HepG2 (cell line): ENCODE measurements around the gene CACNA1I. TPM values are rescaled to one million over a fixed set of nuclear protein-coding genes. Genes with fewer than 3 reads are reported as not detected.
A peak's percentile ranks its signal among the peaks of the same experiment; 100 is the strongest.

Source experiments
- ESRRA ChIP-seq: sonication (generic); formaldehyde crosslinking; IDR thresholded peaks from 2 replicates; pipeline ENCODE4 v1.5.1; 2020; ENCODE audit warnings: mild to moderate bottlenecking, low read depth, missing genetic modification reagents
- FOXK2 ChIP-seq: fragments of 450-650 bp; IDR thresholded peaks from 2 replicates; pipeline ENCODE4 v1.6.1; 2016
- HDAC1 ChIP-seq: sonication (generic); formaldehyde crosslinking; IDR thresholded peaks from 2 replicates; pipeline ENCODE4 v1.5.1; 2020; ENCODE audit warnings: mild to moderate bottlenecking, missing genetic modification reagents
- JARID2 ChIP-seq: sonication (generic); formaldehyde crosslinking; IDR thresholded peaks from 2 replicates; pipeline ENCODE4 v1.8.1; 2023; ENCODE audit warnings: missing genetic modification reagents, inconsistent platforms; ENCODE audit not compliant: insufficient replicate concordance
- MTF1 ChIP-seq: sonication (generic); formaldehyde crosslinking; IDR thresholded peaks from 2 replicates; pipeline ENCODE4 v1.5.0; 2020; ENCODE audit warnings: missing genetic modification reagents
- SPEN ChIP-seq: sonication (generic); formaldehyde crosslinking; IDR thresholded peaks from 2 replicates; pipeline ENCODE4 v1.5.1; 2020; ENCODE audit warnings: low read depth, mild to moderate bottlenecking, missing genetic modification reagents
- ZNF142 ChIP-seq: sonication (generic); formaldehyde crosslinking; IDR thresholded peaks from 2 replicates; pipeline ENCODE4 v1.4.0; 2020; ENCODE audit warnings: missing genetic modification reagents
- ZNF224 ChIP-seq: sonication (generic); formaldehyde crosslinking; IDR thresholded peaks from 2 replicates; pipeline ENCODE4 v1.5.0; 2020; ENCODE audit warnings: mild to moderate bottlenecking, missing genetic modification reagents
- ZNF253 ChIP-seq: sonication (generic); formaldehyde crosslinking; IDR thresholded peaks from 2 replicates; pipeline ENCODE4 v1.8.0; 2022; ENCODE audit warnings: mild to moderate bottlenecking, missing genetic modification reagents, borderline replicate concordance
- ZNF331 ChIP-seq: sonication (generic); formaldehyde crosslinking; IDR thresholded peaks from 2 replicates; pipeline ENCODE4 v1.4.0; 2020; ENCODE audit warnings: missing genetic modification reagents
- ZNF354B ChIP-seq: sonication (generic); formaldehyde crosslinking; IDR thresholded peaks from 2 replicates; pipeline ENCODE4 v1.8.0; 2022; ENCODE audit warnings: mild to moderate bottlenecking, missing genetic modification reagents
- ZNF446 ChIP-seq: sonication (generic); formaldehyde crosslinking; IDR thresholded peaks from 2 replicates; pipeline ENCODE4 v1.5.0; 2020; ENCODE audit warnings: mild to moderate bottlenecking, missing genetic modification reagents
- ZNF652 ChIP-seq: IDR thresholded peaks from 2 replicates; pipeline ENCODE4 v1.6.1; 2016; ENCODE audit warnings: low read depth, borderline replicate concordance
- ZNF720 ChIP-seq: sonication (generic); formaldehyde crosslinking; IDR thresholded peaks from 2 replicates; pipeline ENCODE4 v1.4.0; 2020; ENCODE audit warnings: missing genetic modification reagents
- ZNF746 ChIP-seq: sonication (generic); formaldehyde crosslinking; IDR thresholded peaks from 2 replicates; pipeline ENCODE4 v1.8.0; 2022; ENCODE audit warnings: mild to moderate bottlenecking, missing genetic modification reagents
- ZNF782 ChIP-seq: sonication (generic); formaldehyde crosslinking; IDR thresholded peaks from 2 replicates; pipeline ENCODE4 v1.4.0; 2020; ENCODE audit warnings: missing genetic modification reagents, mild to moderate bottlenecking, borderline replicate concordance
- polyA plus RNA-seq, 8 experiments: library from polyadenylated mRNA; depleted of rRNA in 3 of 8; stranded (reverse) in 7 of 8; unstranded in 1 of 8; fragments of >200 nt; fragmentation: Illumina TruSeq in 4 of 8; extraction: Trizol in 4 of 8; gene quantifications; 2 replicates each; pipeline versions ENCODE4 v1.2.1 to v1.2.3, GENCODE V29; 2011 to 2016; ENCODE audit warnings: low read depth in 4 of 8, missing spikeins in 1 of 8, mixed read lengths in 1 of 8; ENCODE audit not compliant: insufficient read depth in 1 of 8
- total RNA-seq, 5 experiments: library from RNA; depleted of rRNA; stranded (reverse); fragments of >200 nt; fragmentation: Illumina TruSeq; extraction: Trizol; gene quantifications; 2 replicates each; pipeline ENCODE4 v1.2.3, GENCODE V29; 2016; ENCODE audit warnings: low read depth in 1 of 5
- TF ChIP-seq, protein P1 (sequence below): sonication (generic); formaldehyde crosslinking; IDR thresholded peaks from 2 replicates; pipeline ENCODE4 v1.4.0; 2020; ENCODE audit warnings: low read depth, mild to moderate bottlenecking, missing genetic modification reagents
- TF ChIP-seq, protein P2 (sequence below): sonication (generic); formaldehyde crosslinking; IDR thresholded peaks from 2 replicates; pipeline ENCODE4 v1.4.0; 2020; ENCODE audit warnings: missing genetic modification reagents; ENCODE audit errors: not compliant biosample characterization
- TF ChIP-seq, protein P3 (sequence below), 2 experiments: sonication (generic) in 1 of 2; formaldehyde crosslinking in 1 of 2; IDR thresholded peaks; 2 replicates each; pipeline versions ENCODE4 v1.5.1 to v1.6.1; 2011 to 2020; ENCODE audit warnings: borderline replicate concordance in 1 of 2, low read depth in 1 of 2, low read length in 1 of 2, mild to moderate bottlenecking in 1 of 2, missing genetic modification reagents in 1 of 2, moderate library complexity in 1 of 2

Gene CACNA1I
- total and polyA plus RNA-seq, 2 of the 13 experiments (the other 11 are each of a cell fraction or from before 2014, with no cell fraction given): not detected

DNA sequence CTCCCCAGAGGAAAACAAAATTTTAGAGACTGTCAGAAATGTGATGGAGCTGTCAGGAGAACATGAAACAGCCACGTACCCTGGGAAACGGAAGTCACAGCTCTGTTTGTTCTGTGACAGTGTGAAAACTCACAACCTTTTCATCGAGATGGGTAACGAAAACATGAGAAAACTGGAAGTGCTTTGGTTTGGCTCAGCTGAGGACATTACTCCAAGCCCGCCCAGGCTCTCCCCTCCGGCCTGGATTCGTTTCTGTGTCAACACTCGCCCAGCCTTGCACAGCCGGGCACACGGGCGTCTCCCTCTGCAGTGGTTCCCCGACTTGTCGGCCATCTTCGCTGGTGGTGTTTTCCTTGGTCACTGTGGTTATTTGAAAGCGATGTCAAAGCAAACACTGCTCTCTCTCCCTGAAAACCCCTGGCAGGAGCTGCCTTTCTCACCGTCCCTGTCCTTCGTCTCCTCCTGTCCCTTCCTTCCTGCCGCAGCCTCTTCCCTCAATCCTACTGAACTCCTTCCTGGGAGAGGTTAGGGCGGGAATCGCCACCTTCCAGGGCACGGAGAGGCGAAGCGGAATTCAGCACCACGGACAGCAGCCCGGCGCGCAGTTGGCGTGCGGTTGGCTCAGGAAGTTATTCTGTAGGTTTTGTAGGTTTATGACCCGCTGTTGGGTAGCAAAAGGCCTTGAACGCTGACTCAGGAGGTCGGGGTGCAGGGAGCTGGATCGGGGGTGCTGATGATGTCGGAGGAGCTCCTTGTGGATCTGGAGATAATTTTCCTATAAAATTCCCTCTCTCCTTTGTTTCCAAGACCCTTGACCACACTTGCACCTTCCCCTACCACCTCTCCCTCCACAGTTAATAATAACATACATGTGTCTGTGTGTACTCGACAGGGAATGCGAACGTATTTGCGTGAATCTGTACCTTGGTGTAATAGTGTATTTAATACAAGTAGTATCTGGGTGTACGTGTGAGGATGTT lies 24.9 kb upstream of the CACNA1I start (continued):
- TF ChIP-seq ZNF142 (peak; percentile 84), ZNF720 (peak; percentile 89; the same call in 1 of the 2 replicates), ZNF253 (no peak), ZNF354B (CRISPR knock-in tag) (no peak), HDAC1 (CRISPR knock-in tag) (no peak), ZNF331 (peak; percentile 94), SPEN (CRISPR knock-in tag) (peak; percentile 69; the same call in 1 of the 2 replicates), FOXK2 (no peak), ZNF746 (CRISPR knock-in tag) (peak; percentile 55; the same call in 1 of the 2 replicates), MTF1 (peak; percentile 89), JARID2 (CRISPR knock-in tag) (no peak), ZNF652 (CRISPR knock-in tag) (no peak; the same call in 1 of the 2 replicates), ZNF224 (CRISPR knock-in tag) (0 out of 2 replicates have a peak, but pooled peaks have one; percentile 61), ZNF446 (peak; percentile 78; the same call in 1 of the 2 replicates), ESRRA (no peak), ZNF782 (CRISPR knock-in tag) (no peak)
- TF ChIP-seq, protein P1, sequence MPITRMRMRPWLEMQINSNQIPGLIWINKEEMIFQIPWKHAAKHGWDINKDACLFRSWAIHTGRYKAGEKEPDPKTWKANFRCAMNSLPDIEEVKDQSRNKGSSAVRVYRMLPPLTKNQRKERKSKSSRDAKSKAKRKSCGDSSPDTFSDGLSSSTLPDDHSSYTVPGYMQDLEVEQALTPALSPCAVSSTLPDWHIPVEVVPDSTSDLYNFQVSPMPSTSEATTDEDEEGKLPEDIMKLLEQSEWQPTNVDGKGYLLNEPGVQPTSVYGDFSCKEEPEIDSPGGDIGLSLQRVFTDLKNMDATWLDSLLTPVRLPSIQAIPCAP (CRISPR knock-in tag): no peak
- TF ChIP-seq, protein P2, sequence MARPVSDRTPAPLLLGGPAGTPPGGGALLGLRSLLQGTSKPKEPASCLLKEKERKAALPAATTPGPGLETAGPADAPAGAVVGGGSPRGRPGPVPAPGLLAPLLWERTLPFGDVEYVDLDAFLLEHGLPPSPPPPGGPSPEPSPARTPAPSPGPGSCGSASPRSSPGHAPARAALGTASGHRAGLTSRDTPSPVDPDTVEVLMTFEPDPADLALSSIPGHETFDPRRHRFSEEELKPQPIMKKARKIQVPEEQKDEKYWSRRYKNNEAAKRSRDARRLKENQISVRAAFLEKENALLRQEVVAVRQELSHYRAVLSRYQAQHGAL (CRISPR knock-in tag): peak; percentile 98
- TF ChIP-seq, protein P3, sequence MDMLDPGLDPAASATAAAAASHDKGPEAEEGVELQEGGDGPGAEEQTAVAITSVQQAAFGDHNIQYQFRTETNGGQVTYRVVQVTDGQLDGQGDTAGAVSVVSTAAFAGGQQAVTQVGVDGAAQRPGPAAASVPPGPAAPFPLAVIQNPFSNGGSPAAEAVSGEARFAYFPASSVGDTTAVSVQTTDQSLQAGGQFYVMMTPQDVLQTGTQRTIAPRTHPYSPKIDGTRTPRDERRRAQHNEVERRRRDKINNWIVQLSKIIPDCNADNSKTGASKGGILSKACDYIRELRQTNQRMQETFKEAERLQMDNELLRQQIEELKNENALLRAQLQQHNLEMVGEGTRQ (IDR thresholded peaks at IDR 0.05; ENCODE audit: low read depth, low read length): no peak
- TF ChIP-seq, protein P3 (CRISPR knock-in tag; IDR thresholded peaks at IDR 0.05; ENCODE audit: borderline replicate concordance): no peak
